Fibroblast of mammary gland (primary cell): Measurements from ENCODE around the gene TMEM184A.

Source experiments
- DNase-seq: peaks from one replicate; pipeline ENCODE4 v3.0.0-alpha.2; 2010; ENCODE audit warnings: low read depth
- H3K4me3 ChIP-seq: 2 replicates; pipeline ENCODE4 v1.5.1; 2011; ENCODE audit warnings: low read depth, mild to moderate bottlenecking, low read length, moderate library complexity; ENCODE audit not compliant: control insufficient read depth
- CTCF ChIP-seq: conservative IDR thresholded peaks from 2 replicates; pipeline ENCODE4 v1.5.1; 2011; ENCODE audit warnings: low read depth, low read length, inconsistent platforms; ENCODE audit not compliant: control insufficient read depth, insufficient read depth

Gene TMEM184A

GRCh38 chr7:1595027-1595426 is 39.0 kb upstream of the TMEM184A start:
- no peak overlapping the region for H3K4me3 ChIP-seq
- TF ChIP-seq CTCF = no peak
- no peak for DNase-seq

DNA sequence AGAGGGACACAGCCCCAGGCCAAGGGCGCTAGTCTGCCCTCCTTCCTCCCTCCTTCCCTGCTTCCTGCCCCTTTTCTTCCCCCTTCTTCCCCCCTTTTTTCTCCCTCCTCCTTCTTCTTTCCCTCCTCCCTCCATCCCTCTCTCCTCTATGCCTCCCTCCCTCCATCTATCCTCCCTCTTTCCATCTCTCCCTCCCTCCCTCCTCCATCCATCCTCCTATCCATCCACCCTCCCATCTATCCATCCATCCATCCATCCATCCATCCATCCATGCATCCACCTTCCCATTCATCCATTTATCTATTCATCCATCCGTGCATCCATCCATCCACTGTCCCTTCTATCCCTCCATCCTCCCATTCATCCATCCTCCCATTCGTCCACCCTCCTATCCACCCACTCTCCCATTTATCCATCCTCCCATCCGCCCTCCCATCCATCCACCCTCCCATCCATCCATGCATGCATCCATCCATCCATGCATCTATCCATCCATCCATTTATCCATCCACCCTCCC is 38.0 kb upstream of the TMEM184A start:
- no peak for DNase-seq
- H3K4me3 ChIP-seq = no peak overlapping the region
- no peak for TF ChIP-seq CTCF

GRCh38 chr7:1593091-1593866 is 37.3 kb upstream of the TMEM184A start:
- no peak overlapping the region for H3K4me3 ChIP-seq
- peak; percentile 31 for TF ChIP-seq CTCF
- no peak for DNase-seq

GRCh38 chr7:1592299-1592871 is 36.4 kb upstream of the TMEM184A start:
- H3K4me3 ChIP-seq = no peak overlapping the region
- DNase-seq = no peak
- TF ChIP-seq CTCF = no peak

GRCh38 chr7:1591876-1592275 is 35.9 kb upstream of the TMEM184A start:
- no peak for DNase-seq
- no peak overlapping the region for H3K4me3 ChIP-seq
- no peak for TF ChIP-seq CTCF

GRCh38 chr7:1591396-1591795 is 35.4 kb upstream of the TMEM184A start:
- no peak overlapping the region for H3K4me3 ChIP-seq
- DNase-seq = no peak
- no peak for TF ChIP-seq CTCF

DNA sequence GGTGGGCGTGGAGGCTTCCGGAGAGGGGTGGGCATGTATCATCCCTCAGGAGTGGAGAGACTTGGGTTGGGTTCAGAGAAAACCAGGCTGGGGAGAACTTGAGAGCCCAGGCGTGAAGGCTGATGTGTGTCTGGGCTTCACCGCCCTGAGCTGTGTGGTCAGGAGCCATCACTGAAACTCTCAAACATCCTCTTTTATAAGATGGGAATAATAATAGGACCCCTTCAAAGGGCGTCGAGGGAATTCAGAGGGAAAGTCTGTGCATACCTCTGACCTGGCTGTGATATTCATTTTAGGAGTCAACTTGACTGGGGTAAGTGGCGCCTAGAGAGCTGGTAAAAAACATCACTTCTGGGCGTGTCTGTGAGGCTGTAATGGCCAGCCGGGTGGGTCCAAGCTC is 34.9 kb upstream of the TMEM184A start:
- no peak for DNase-seq
- no peak overlapping the region for H3K4me3 ChIP-seq
- no peak for TF ChIP-seq CTCF
